NT2/D1 (cell line): ENCODE data around the gene SQOR.

ENCODE experiments used
- DNase-seq: peaks from one replicate; pipeline ENCODE4 v3.0.0-alpha.2; 2011; ENCODE audit warnings: low read depth, low spot score
- H3K27me3 ChIP-seq: 2 replicates; pipeline ENCODE4 v1.6.0; 2011; ENCODE audit warnings: mild to moderate bottlenecking; ENCODE audit not compliant: insufficient read length, insufficient read depth
- H3K36me3 ChIP-seq: 2 replicates; pipeline ENCODE4 v1.6.1; 2011; ENCODE audit warnings: mild to moderate bottlenecking, low read length, mixed read lengths; ENCODE audit not compliant: insufficient read depth, insufficient read length
- H3K4me1 ChIP-seq: 2 replicates; pipeline ENCODE4 v1.5.1; 2011; ENCODE audit not compliant: insufficient read depth, insufficient read length
- H3K4me3 ChIP-seq: 2 replicates; pipeline ENCODE4 v1.5.1; 2011; ENCODE audit warnings: low read depth; ENCODE audit not compliant: insufficient read length
- H3K9ac ChIP-seq: 2 replicates; pipeline ENCODE4 v1.6.0; 2011; ENCODE audit warnings: low read depth; ENCODE audit not compliant: insufficient read length
- H3K9me3 ChIP-seq: 2 replicates; pipeline ENCODE4 v1.5.1; 2011; ENCODE audit warnings: mild to moderate bottlenecking, low read length; ENCODE audit not compliant: insufficient read depth
- SUZ12 ChIP-seq: IDR thresholded peaks from 2 replicates; pipeline ENCODE4 v1.6.1; 2011; ENCODE audit not compliant: insufficient read length, insufficient read depth; ENCODE audit errors: extremely low read depth
- YY1 ChIP-seq: IDR thresholded peaks from 2 replicates; pipeline ENCODE4 v1.6.1; 2011; ENCODE audit not compliant: insufficient read length, insufficient read depth
- ZNF274 ChIP-seq: IDR thresholded peaks from 2 replicates; pipeline ENCODE4 v1.6.1; 2011; ENCODE audit warnings: mild to moderate bottlenecking, low read depth, low read length

The SQOR gene

DNA sequence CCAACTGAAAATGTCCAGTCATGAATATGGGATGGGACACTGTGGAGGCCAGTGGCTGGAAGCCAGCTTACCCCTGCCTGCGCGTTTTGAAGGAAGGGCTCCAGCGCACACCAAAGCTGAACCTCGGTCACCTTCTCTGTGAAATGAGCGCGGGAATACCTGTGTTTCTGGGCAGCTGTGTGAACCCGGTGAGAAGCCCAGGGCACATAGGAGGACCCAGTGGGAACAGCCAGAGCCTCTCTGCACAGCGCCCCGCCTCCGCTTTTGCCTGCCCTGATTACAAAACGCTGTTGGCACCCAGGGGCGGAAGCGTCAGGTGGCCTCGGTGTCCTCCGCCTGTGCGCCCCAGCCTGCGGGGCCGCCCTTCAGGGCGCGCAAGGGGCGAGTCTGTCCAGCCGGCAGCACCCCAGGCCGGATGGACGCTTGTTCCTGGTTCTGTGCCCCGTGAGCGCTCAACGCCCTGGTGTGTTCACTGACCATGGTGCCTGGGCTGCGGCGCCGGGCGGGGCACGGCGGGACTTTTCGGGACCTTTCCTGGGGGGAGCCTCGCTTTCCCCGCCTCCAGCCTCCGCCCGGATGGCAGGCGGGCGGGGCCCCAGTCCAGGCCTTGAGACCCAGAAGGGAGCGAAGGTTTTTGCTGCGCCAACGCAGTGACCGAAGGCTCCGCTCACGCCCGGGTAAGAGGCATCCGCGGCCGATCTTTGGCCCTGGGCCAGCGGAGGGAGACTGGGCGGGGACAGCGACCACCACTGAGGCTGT lies at the start of gene SQOR:
Gene SQOR, plus strand, starts transcription at position 598 of the 759 bp plus-strand sequence. CDS start 23,895 bp downstream, outside the sequence.
- peak within 1 kb of the TSS; percentile 64 for H3K9ac ChIP-seq
- TF ChIP-seq YY1: no peak
- TF ChIP-seq ZNF274: no peak
- peak; percentile 37 for TF ChIP-seq SUZ12

DNA sequence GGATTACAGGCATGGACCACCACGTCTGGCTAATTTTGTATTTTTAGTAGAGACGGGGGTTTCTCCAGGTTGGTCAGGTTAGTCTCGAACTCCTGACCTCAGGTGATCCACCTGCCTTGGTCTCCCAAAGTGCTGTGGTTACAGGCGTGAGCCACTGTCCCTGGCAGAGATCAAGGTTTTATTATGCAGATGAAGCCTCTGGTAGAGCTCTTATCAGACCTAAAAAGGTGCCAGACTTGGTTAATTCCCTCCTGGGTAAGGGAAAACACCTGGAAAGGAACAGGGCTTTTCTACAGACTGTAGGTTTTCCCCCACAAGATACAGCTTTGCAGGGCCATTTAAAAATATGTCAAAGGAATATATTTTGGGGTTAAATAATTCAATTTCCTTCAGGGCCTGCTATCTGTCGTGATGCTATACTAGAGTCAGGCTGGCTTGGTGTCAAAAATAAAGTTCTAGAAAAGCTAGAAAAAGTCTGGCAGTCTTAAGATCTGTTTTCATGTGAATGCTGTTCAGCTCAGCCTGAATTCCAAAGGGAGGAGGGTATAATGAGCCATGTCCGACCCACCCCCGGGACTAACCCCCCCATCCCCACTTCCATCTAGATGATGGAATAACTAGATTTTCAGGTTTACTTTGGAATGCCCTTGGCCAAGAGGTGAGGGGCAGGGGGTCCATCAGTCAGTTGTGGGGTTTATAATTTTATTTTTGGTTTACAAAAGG lies 49.6 kb upstream of the SQOR start:
- no peak for DNase-seq
- TF ChIP-seq ZNF274: no peak
- no peak for TF ChIP-seq YY1
- TF ChIP-seq SUZ12: no peak
- no peaks in the 10 kb centered on the region for H3K9me3 ChIP-seq
- H3K27me3 ChIP-seq: no peaks in the 10 kb centered on the region
- no peaks in the 10 kb centered on the region for H3K36me3 ChIP-seq
- H3K4me1 ChIP-seq: no peaks in the 10 kb centered on the region
- no peak overlapping the region for H3K9ac ChIP-seq
- H3K4me3 ChIP-seq: no peak overlapping the region

More for the DNA sequence above, at the start of gene SQOR:
- Histone ChIP-seq H3K27me3 (peaks cover 33% of the 10 kb centered on the region), H3K36me3 (no peaks in the 10 kb centered on the region), H3K9me3 (no peaks in the 10 kb centered on the region), H3K4me1 (no peaks in the 10 kb centered on the region), H3K4me3 (peak within 1 kb of the TSS; percentile 51)
- no peak for DNase-seq

DNA sequence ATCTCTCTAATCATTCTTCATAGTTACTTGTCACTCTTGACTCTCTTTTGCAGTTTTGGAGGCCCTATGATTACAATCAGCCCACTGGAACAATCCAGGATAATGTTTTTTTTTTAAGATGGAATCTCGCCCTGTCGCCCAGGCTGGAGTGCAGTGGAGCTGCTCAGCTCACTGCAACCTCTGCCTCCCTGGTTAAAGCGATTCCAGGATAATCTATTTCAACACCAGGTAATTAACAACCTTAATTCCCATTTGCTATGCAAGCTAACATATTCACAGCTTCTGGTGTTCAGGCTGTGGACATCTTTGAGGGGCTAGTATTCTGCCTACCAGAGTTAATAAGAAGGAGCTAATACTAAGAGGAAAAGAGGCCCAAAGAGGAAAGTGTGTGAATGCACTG lies 48.7 kb upstream of the SQOR start:
- no peak for DNase-seq
- TF ChIP-seq YY1: no peak
- TF ChIP-seq ZNF274: no peak
- no peak for TF ChIP-seq SUZ12
- Histone ChIP-seq H3K4me1 (no peaks in the 10 kb centered on the region), H3K9me3 (no peaks in the 10 kb centered on the region), H3K4me3 (peak overlapping the region; percentile 79), H3K36me3 (no peaks in the 10 kb centered on the region), H3K9ac (peak overlapping the region; percentile 92), H3K27me3 (no peaks in the 10 kb centered on the region)

DNA sequence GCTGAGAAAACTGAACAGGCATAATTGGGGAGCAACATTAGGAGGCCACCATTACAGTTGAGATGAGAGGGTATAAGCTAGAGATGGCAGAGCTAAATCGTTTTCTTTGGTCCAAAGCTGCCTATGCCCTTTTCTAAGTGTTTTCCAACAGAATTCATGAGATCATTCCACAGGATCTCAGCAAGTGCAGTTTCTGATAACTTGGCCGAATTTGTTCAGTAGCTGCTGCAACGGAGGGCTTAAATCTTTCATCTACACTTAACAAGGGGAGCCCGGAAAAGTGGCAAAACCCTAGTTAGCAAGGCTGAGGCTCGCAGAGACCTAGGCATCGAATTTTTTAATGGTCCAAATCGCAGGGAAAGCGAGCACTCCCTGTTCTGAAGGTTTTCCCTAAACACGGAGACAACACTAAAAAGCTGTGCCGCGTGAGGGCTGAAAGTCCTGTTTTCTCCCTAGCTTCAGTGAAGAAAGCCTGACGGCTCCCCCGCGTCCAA lies 48.2 kb upstream of the SQOR start:
- DNase-seq: no peak

DNA sequence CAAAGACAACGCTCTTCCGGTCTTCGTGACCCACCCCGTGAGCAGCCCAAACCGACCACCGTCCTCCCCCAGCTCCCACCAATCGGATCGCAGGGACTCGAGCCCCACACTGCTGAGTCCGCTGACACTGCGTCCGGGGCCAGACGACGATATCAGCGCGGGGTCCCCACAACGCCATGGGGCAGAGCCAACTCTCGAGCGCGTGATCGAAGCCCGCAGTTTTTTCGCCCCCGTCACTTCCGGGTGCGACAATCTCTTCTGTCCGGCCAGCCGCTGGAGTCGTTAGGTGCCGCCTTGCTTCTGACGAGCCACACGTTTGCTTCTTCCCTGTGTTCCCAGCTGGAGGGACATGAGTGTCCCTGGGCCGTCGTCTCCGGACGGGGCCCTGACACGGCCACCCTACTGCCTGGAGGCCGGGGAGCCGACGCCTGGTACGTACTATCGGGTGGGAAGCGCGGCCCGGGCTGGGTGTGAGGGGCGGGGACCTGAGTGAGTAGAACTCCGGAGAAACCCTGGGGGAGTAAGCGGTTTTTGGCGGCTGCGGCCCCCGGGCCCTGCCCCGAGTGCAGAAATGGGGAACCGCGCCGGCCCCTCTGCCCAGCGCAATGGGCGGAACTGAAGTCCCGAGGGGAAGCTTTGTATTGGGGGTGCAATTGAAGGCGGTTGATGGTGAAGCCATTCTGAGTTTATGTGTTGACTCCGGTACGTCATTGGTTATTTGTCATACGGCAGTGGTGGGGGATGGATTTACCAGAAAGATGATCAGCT lies 47.5 kb upstream of the SQOR start, which contains the start of gene BLOC1S6:
Gene BLOC1S6, plus strand, starts transcription at position 285 of the 768 bp plus-strand sequence. Its CDS starts 65 bp downstream, at position 350.
- H3K9me3 ChIP-seq: no peaks in the 10 kb centered on the region
- peak within 1 kb of the TSS; percentile 79 for H3K4me3 ChIP-seq
- no peaks in the 10 kb centered on the region for H3K4me1 ChIP-seq
- H3K27me3 ChIP-seq: no peaks in the 10 kb centered on the region
- peak; percentile 73 for DNase-seq
- H3K36me3 ChIP-seq: peaks cover 6% of the 10 kb centered on the region
- peak within 1 kb of the TSS; percentile 92 for H3K9ac ChIP-seq
- TF ChIP-seq YY1 (no peak), SUZ12 (no peak), ZNF274 (no peak)

More for the DNA sequence above, 48.2 kb upstream of the SQOR start:
- H3K9me3 ChIP-seq: no peaks in the 10 kb centered on the region
- no peaks in the 10 kb centered on the region for H3K27me3 ChIP-seq
- peak overlapping the region; percentile 92 for H3K9ac ChIP-seq
- H3K4me3 ChIP-seq: peak overlapping the region; percentile 79
- no peaks in the 10 kb centered on the region for H3K4me1 ChIP-seq
- no peak for TF ChIP-seq ZNF274
- TF ChIP-seq YY1: no peak
- TF ChIP-seq SUZ12: no peak
- no peaks in the 10 kb centered on the region for H3K36me3 ChIP-seq

DNA sequence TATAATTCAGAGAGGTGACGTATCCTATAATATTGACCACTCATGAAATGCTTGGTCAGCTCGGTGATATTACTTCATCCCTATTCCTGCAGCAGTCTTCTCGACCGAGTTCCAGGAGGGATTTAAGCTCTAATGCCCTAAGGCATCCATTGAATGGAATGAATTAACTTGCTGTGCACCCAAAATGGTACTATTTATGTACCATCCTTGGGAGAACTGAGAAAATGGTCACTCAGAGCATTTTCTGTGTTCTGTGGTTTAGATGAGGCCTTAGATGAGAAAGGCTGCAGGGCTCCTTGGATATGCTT lies 47.0 kb upstream of the SQOR start:
- Histone ChIP-seq H3K4me1 (no peaks in the 10 kb centered on the region), H3K27me3 (no peaks in the 10 kb centered on the region)
- TF ChIP-seq YY1: no peak
- no peak for TF ChIP-seq SUZ12
- TF ChIP-seq ZNF274: no peak

DNA sequence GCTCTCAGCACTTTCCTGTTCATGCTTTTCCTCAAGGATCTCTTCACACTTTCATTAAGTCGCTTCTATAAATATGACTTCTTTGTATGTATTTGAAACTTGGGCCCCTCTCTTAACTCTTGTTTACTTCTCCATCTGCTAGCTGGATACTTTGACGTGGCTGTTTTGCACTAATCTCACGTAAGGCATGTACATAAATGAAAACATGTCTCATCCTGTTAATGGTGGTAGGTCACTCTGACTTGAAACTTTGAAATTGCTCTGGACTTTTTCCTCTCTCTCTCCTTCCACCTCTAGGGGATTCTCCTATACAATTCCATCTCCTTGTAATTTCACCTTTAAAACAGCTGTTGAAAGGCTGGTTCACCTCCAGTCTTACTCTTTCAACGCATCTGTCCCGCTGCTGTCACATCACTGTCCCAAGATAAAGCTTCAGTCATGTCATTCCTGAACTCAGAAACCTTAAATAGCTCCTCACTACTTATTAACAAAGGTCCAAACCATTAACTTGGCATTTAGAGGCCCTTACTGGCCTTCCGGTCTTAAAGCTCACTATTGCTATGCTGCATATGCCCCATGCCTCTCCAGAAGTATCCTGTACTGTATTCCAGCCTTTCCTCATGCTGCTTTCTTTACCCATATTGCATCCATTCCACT lies 46.5 kb upstream of the SQOR start:
- DNase-seq: no peak
- peak overlapping the region; percentile 79 for H3K4me3 ChIP-seq
- no peaks in the 10 kb centered on the region for H3K9me3 ChIP-seq
- no peaks in the 10 kb centered on the region for H3K27me3 ChIP-seq
- H3K36me3 ChIP-seq: peaks cover 14% of the 10 kb centered on the region
- no peaks in the 10 kb centered on the region for H3K4me1 ChIP-seq
- no peak for TF ChIP-seq YY1
- no peak for TF ChIP-seq SUZ12
- no peak for TF ChIP-seq ZNF274
- peak overlapping the region; percentile 92 for H3K9ac ChIP-seq

More for the DNA sequence above, 47.0 kb upstream of the SQOR start:
- peak overlapping the region; percentile 92 for H3K9ac ChIP-seq
- peaks cover 12% of the 10 kb centered on the region for H3K36me3 ChIP-seq
- no peaks in the 10 kb centered on the region for H3K9me3 ChIP-seq
- DNase-seq: no peak
- H3K4me3 ChIP-seq: peak overlapping the region; percentile 79
